ENCODE measurements around the gene CEP290. TPM values are rescaled to one million over a fixed set of nuclear protein-coding genes. Genes with fewer than 3 reads are reported as not detected.

Gene CEP290
- total and polyA plus RNA-seq, 2 donors (not counting 3 experiments of a cell fraction or from before 2014, with no cell fraction given) = 3.9 to 16.5 TPM

DNA sequence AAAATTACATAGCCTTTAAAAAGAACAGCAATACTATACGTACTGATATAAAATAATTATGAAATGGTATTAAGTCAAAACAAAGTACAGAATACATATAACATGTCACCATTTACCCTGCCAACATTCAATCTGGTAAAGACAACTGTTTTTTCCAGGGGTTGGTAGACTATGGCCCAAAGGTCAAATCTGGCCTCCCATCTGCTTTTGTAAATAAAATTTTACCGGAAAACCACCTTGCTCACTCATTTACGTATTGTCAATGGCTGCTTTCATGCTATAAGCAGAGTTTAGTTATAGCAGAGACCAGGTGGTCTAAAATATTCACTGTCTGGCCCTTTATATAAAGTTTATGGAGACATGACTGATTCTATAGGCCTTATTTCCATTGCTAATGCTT, 14.0 kb downstream of the CEP290 start:
- no TSS peak for BruUV-seq (replicated peaks)
- H3K4me1 ChIP-seq (ENCODE audit: control insufficient read depth, extremely low read depth, insufficient read depth, low read length) = no peaks in the 10 kb centered on the region
- ChIA-PET POLR2A (no interaction called here), CTCF (no interaction called here)
- H3K9ac ChIP-seq (replicated peaks; ENCODE audit: extremely low read depth, insufficient read depth, low read length) = no peak overlapping the region
- no peak overlapping the region for H2AFZ ChIP-seq (ENCODE audit: low read depth, low read length)
- TF ChIP-seq GATA2 (IDR thresholded peaks at IDR 0.05; ENCODE audit: insufficient read depth, insufficient read length, low read depth, low read length) (no peak), FOS (IDR thresholded peaks at IDR 0.05; ENCODE audit: borderline replicate concordance, insufficient read depth, low read length) (no peak), POLR2A (IDR thresholded peaks at IDR 0.05; ENCODE audit: low read depth, low read length) (no peak), POLR2AphosphoS5 (IDR thresholded peaks at IDR 0.05; ENCODE audit: insufficient read depth, low read depth, low read length) (no peak), EZH2 (IDR thresholded peaks at IDR 0.05; ENCODE audit: borderline replicate concordance, low read depth, low read length, severe bottlenecking) (no peak), JUN (IDR thresholded peaks at IDR 0.05; ENCODE audit: borderline replicate concordance, insufficient read depth, insufficient read length, low read depth) (no peak), MYC (IDR thresholded peaks at IDR 0.05; ENCODE audit: low read depth, low read length) (no peak)
- TF ChIP-seq, protein P1, sequence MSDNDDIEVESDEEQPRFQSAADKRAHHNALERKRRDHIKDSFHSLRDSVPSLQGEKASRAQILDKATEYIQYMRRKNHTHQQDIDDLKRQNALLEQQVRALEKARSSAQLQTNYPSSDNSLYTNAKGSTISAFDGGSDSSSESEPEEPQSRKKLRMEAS (IDR thresholded peaks at IDR 0.05; ENCODE audit: insufficient read depth, insufficient read length) = no peak
- TF ChIP-seq, protein P2, sequence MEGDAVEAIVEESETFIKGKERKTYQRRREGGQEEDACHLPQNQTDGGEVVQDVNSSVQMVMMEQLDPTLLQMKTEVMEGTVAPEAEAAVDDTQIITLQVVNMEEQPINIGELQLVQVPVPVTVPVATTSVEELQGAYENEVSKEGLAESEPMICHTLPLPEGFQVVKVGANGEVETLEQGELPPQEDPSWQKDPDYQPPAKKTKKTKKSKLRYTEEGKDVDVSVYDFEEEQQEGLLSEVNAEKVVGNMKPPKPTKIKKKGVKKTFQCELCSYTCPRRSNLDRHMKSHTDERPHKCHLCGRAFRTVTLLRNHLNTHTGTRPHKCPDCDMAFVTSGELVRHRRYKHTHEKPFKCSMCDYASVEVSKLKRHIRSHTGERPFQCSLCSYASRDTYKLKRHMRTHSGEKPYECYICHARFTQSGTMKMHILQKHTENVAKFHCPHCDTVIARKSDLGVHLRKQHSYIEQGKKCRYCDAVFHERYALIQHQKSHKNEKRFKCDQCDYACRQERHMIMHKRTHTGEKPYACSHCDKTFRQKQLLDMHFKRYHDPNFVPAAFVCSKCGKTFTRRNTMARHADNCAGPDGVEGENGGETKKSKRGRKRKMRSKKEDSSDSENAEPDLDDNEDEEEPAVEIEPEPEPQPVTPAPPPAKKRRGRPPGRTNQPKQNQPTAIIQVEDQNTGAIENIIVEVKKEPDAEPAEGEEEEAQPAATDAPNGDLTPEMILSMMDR (IDR thresholded peaks at IDR 0.05; ENCODE audit: extremely low read depth in 1 of 2, insufficient read depth in 1 of 2, low read depth in 1 of 2, low read length in 2 of 2) = no peak
- H3K27ac ChIP-seq (ENCODE audit: insufficient read depth, low read depth, low read length) = no peak overlapping the region
- intact Hi-C loops (cut with micrococcal nuclease) (no loop called here), dilution Hi-C loops (cut with MboI; ENCODE audit: extremely low pct_ligation_motif_present, low sequenced_read_pairs) (no loop called here)
- H3K36me3 ChIP-seq (ENCODE audit: control insufficient read depth in 2 of 2, extremely low read depth in 1 of 2, insufficient read depth in 2 of 2, low read length in 2 of 2) = peaks cover 0 to 5% of the 10 kb centered on the region in 2 experiments
- H3K4me3 ChIP-seq (replicated peaks in 1 of 3; ENCODE audit: insufficient read depth in 1 of 3, low read depth in 1 of 3, low read length in 3 of 3) = no peak overlapping the region
- no peak for FAIRE-seq
- no peaks in the 10 kb centered on the region for H3K9me3 ChIP-seq (replicated peaks; ENCODE audit: control insufficient read depth, insufficient read depth, low read length)
- no peaks in the 10 kb centered on the region for H3K27me3 ChIP-seq (ENCODE audit: control insufficient read depth in 2 of 2, insufficient read depth in 2 of 2, low read length in 2 of 2)
- DNase-seq (ENCODE audit: low read depth, low spot score) = no peak
- H4K20me1 ChIP-seq (replicated peaks; ENCODE audit: control insufficient read depth, extremely low read depth, insufficient read depth, low read length) = no peaks in the 10 kb centered on the region
- H3K79me2 ChIP-seq (ENCODE audit: control insufficient read depth, insufficient read depth, low read length) = no peaks in the 10 kb centered on the region
- no peak overlapping the region for H3K4me2 ChIP-seq (ENCODE audit: insufficient read depth, low read length)
- H3K9me1 ChIP-seq (replicated peaks; ENCODE audit: control insufficient read depth, extremely low read depth, insufficient read depth, low read length) = no peaks in the 10 kb centered on the region

Measured in endothelial cell of umbilical vein (primary cell).